Brain microvascular endothelial cell (primary cell): Measurements from ENCODE around the gene RNF151.

Experiments used
- DNase-seq: peaks from one replicate; pipeline ENCODE4 v3.0.0-alpha.2; 2020
- H3K27ac ChIP-seq: fragments of 250-450 bp; sonication (Bioruptor Pico); 2 replicates; pipeline ENCODE4 v1.5.1; 2020; ENCODE audit warnings: mild to moderate bottlenecking, moderate library complexity
- H3K27me3 ChIP-seq: fragments of 250-450 bp; sonication (Bioruptor Pico); replicated peaks from 2 replicates; pipeline ENCODE4 v1.5.1; 2020; ENCODE audit warnings: mild to moderate bottlenecking
- H3K36me3 ChIP-seq: fragments of 250-450 bp; sonication (Bioruptor Pico); replicated peaks from 2 replicates; pipeline ENCODE4 v1.5.1; 2020; ENCODE audit warnings: mild to moderate bottlenecking
- H3K4me3 ChIP-seq: 2 replicates; pipeline ENCODE4 v1.5.1; 2011; ENCODE audit warnings: low read depth, mild to moderate bottlenecking, control low read depth, low read length, moderate library complexity
- in situ Hi-C: cut with HindIII; loops from 2 replicates; pipeline ENCODE4 v1.10.0; 2017; ENCODE audit warnings: low sequenced_read_pairs, low pct_ligation_motif_present
- TF ChIP-seq, protein P1 (sequence below): IDR thresholded peaks from 2 replicates; pipeline ENCODE4 v1.5.1; 2011; ENCODE audit warnings: low read depth, mild to moderate bottlenecking, moderate library complexity, low read length, control low read depth, inconsistent platforms; ENCODE audit errors: missing control alignments

Gene RNF151

DNA sequence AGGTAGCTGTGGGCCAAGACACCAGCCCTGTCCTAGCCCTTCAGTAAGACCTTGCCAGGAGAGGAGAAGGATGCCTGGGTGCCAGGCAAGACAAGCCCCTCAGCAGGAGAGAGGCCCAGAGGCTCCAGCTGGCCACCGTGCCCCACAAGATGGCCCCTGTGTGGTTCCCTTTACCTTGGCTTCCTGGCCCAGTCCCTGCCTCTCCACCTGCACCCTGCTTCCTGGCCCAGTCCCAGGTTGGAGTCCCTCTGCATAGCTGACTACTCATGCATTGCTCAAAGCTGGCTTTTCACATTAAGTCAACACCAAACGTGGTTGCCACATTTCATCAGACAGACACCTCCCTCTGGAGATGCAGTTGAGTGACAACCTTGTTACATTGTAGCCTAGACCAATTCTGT, 27.1 kb downstream of the RNF151 start:
- TF ChIP-seq, protein P1, sequence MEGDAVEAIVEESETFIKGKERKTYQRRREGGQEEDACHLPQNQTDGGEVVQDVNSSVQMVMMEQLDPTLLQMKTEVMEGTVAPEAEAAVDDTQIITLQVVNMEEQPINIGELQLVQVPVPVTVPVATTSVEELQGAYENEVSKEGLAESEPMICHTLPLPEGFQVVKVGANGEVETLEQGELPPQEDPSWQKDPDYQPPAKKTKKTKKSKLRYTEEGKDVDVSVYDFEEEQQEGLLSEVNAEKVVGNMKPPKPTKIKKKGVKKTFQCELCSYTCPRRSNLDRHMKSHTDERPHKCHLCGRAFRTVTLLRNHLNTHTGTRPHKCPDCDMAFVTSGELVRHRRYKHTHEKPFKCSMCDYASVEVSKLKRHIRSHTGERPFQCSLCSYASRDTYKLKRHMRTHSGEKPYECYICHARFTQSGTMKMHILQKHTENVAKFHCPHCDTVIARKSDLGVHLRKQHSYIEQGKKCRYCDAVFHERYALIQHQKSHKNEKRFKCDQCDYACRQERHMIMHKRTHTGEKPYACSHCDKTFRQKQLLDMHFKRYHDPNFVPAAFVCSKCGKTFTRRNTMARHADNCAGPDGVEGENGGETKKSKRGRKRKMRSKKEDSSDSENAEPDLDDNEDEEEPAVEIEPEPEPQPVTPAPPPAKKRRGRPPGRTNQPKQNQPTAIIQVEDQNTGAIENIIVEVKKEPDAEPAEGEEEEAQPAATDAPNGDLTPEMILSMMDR = no peak
- Histone ChIP-seq H3K4me3 (no peak overlapping the region), H3K27me3 (peaks cover 20% of the 10 kb centered on the region), H3K36me3 (peaks cover 22% of the 10 kb centered on the region), H3K27ac (no peak overlapping the region)
- in situ Hi-C loops = no loop called here
- DNase-seq = no peak

DNA sequence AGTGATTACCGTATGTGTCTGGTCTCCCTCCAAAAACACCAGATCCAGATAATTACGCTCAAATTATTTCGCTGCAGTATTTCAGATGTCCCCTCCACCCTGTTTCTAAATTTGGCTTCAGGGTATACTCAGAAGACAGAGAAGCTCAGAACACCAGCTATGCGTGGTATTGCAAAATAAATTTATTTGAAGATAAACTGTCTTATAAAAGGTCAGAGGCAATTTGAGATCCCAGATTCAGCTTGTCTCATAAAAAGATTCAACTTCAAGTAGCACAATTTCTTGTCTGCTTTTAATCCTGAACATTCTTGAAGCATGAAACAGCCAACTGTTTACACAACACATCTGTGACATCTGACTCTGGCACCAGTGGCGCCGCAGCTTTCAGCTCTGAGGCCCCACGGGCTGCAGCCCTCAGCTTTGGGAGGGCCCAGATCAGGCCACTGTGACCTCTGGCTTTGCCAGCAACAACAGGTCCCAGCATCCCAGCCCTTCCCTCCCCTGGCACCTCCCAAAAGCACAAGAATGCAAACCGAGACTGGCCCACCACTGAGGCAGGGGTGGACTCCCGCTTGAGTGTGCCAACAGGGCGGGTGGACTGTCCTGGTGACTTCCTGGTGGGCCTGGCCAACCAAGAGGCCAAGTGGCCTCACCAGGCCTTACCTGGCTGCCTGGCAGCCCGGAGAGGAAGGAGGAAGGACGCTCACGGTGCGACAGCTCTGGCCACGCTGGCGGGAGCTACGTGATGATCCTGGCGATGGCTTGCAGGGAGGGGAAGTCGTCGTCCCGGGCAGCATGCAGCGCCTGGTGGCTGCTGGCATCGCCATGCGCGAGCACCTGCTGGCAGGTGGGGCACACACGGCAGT, 31.1 kb downstream of the RNF151 start:
- Histone ChIP-seq H3K27ac (no peak overlapping the region), H3K27me3 (no peaks in the 10 kb centered on the region), H3K36me3 (peaks cover 60% of the 10 kb centered on the region), H3K4me3 (no peak overlapping the region)
- TF ChIP-seq, protein P1 = no peak
- in situ Hi-C loops = no loop called here
- DNase-seq = no peak

DNA sequence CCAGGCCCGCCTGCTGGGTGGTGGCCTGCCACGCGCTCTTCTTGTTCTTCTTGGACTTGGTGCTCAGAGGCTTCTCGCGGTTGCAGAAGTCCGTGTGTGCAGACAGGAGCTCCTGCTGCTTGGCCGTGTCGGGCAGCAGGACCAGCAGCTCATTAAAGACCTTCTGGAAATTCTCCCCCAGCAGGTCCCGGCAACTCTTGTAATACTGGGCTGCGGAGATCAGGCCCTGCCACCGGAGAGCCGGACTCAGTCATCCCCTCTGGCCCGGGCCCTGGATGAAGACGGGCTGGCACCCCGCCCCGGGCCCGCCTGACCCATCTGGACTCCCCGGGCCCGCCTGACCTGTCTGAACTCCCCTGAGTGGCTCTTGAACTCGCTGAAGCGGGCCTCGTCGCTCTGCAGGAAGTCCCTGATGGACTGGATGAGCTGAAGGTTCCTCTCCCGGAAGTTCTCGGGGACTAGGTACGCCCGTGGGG, 31.7 kb downstream of the RNF151 start:
- Histone ChIP-seq H3K36me3 (peaks cover 67% of the 10 kb centered on the region), H3K27me3 (no peaks in the 10 kb centered on the region), H3K4me3 (no peak overlapping the region), H3K27ac (no peak overlapping the region)
- no peak for DNase-seq
- TF ChIP-seq, protein P1 = no peak
- in situ Hi-C loops = no loop called here

DNA sequence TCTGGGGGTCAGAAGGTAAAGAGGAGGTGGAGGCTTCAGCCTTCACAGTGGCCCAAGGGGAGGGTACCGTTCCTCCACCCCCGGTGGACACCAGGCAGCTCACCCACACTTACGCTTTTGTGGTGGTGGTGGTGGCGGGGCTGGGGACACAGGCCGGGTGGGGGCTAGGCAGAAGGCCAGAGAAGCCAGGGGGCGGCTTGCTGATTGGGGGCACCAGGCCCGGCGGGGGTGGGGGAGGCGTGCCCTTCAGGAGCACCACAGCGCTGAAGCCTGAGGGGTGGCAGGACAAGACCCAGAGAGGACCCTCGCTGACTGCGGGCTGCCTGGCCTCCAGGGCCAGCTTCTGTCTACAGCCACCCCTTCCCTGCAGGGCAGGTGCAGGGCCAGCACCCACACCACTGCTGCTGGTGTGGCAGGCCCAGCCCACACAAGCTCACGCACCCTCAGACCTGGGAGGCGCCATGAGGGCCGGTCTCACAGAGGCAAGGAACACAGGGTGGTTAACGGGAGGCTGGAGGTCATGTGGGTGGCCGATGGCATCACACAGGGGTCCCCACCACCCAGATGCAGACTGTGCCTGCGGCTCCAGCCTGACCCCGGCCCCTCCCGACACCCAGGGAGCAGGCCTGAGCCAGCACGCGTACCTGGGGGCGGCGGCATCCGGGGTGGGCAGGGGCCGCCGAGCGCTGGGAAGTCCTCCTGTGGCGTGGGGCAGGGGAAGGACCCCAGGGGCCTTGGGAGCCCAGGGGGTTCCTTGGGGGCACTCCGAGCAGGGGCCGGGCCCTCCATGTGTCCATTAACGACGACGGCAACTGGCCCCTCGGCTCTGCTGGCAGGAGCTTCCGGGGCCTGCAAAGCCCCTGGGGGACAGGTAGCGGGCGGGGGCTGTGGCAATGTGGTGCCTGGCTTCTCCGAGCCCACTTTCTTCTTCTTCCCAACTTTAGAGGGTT, 32.5 kb downstream of the RNF151 start:
- TF ChIP-seq, protein P1 = no peak
- in situ Hi-C loops = no loop called here
- no peak for DNase-seq
- H3K27ac ChIP-seq = no peak overlapping the region
- no peak overlapping the region for H3K4me3 ChIP-seq
- H3K36me3 ChIP-seq = peaks cover 69% of the 10 kb centered on the region
- no peaks in the 10 kb centered on the region for H3K27me3 ChIP-seq

DNA sequence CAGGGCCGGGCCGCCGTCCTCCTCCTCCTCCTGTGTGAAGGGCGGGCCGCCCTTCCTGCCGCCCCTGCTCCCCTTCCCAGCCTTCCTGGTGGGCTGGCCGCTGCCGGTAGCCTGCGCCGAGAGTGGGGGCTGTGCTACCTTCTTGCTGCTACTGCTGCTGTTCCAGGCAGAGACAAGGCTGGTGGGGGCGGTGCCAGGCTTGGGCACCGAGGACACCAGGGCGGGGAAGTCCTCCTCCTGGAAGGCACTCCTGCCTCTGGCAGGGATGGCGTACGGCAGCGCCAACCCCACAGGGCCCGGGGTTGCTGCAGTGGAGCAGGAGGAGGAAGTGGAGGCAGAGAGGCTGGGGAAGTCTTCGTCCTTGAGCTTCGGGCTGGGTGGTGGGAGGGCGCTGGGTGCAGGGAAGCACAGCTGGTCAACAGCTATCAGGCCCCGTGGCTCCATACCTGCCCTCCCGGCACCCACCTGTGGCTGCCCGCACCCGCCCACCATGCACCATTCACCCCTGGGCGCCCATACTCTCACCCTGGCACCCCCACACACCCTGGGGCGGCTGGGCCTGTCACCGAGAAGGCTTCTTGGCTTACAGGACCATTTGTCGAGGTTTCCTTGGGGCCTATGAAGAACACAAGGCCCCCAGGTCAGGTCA, 33.3 kb downstream of the RNF151 start:
- TF ChIP-seq, protein P1 = no peak
- Histone ChIP-seq H3K4me3 (no peak overlapping the region), H3K27me3 (no peaks in the 10 kb centered on the region), H3K36me3 (peaks cover 69% of the 10 kb centered on the region), H3K27ac (no peak overlapping the region)
- in situ Hi-C loops = no loop called here
- no peak for DNase-seq
